Astrocyte (in vitro differentiated cells and primary cell): ENCODE results near the gene RNF186.

Source experiments
- EZH2 ChIP-seq: IDR thresholded peaks from 2 replicates; pipeline ENCODE4 v1.6.1; 2012; ENCODE audit warnings: mild to moderate bottlenecking, low read length, inconsistent platforms; ENCODE audit not compliant: insufficient read depth
- TF ChIP-seq, protein P1 (sequence below): IDR thresholded peaks from 2 replicates; pipeline ENCODE4 v1.5.1; 2011; ENCODE audit warnings: low read depth, mild to moderate bottlenecking, inconsistent platforms, low read length, moderate library complexity; ENCODE audit not compliant: insufficient read depth

- TF ChIP-seq, protein P1, sequence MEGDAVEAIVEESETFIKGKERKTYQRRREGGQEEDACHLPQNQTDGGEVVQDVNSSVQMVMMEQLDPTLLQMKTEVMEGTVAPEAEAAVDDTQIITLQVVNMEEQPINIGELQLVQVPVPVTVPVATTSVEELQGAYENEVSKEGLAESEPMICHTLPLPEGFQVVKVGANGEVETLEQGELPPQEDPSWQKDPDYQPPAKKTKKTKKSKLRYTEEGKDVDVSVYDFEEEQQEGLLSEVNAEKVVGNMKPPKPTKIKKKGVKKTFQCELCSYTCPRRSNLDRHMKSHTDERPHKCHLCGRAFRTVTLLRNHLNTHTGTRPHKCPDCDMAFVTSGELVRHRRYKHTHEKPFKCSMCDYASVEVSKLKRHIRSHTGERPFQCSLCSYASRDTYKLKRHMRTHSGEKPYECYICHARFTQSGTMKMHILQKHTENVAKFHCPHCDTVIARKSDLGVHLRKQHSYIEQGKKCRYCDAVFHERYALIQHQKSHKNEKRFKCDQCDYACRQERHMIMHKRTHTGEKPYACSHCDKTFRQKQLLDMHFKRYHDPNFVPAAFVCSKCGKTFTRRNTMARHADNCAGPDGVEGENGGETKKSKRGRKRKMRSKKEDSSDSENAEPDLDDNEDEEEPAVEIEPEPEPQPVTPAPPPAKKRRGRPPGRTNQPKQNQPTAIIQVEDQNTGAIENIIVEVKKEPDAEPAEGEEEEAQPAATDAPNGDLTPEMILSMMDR, result no peak
- TF ChIP-seq EZH2, result no peak
Measured at GRCh38 chr1:19764848-19765247, 50.2 kb downstream of the RNF186 start.
